ENCODE measurements around the gene SLC43A3. TPM values are rescaled to one million over a fixed set of nuclear protein-coding genes. Genes with fewer than 3 reads are reported as not detected.
A peak's percentile ranks its signal among the peaks of the same experiment; 100 is the strongest.

The SLC43A3 gene
- total RNA-seq, 1 donor from 2014 or later, result 117 TPM

GRCh38 chr11:57436031-57436430 lies 9.1 kb upstream of the SLC43A3 start:
- H3K36me3 ChIP-seq, result no peaks in the 10 kb centered on the region
- H3K9me3 ChIP-seq, result no peaks in the 10 kb centered on the region
- no peak overlapping the region for H3K4me3 ChIP-seq
- peaks cover 28% of the 10 kb centered on the region for H3K4me1 ChIP-seq
- DNase-seq (no peak), ATAC-seq (no peak)
- no peak for TF ChIP-seq CTCF (IDR thresholded peaks at IDR 0.05)
- no peaks in the 10 kb centered on the region for H3K27me3 ChIP-seq
- peak overlapping the region; percentile 68 for H3K27ac ChIP-seq
- intact Hi-C loops (cut with DNase I), result no loop called here

- H3K27me3 ChIP-seq, result no peaks in the 10 kb centered on the region
- no peaks in the 10 kb centered on the region for H3K9me3 ChIP-seq
- peaks cover 28% of the 10 kb centered on the region for H3K4me1 ChIP-seq
- TF ChIP-seq CTCF (IDR thresholded peaks at IDR 0.05), result no peak
- ATAC-seq (peak; percentile 79), DNase-seq (no peak)
- no peaks in the 10 kb centered on the region for H3K36me3 ChIP-seq
- H3K27ac ChIP-seq, result peak overlapping the region; percentile 68
- no peak overlapping the region for H3K4me3 ChIP-seq
- intact Hi-C loops (cut with DNase I), result no loop called here
These were observed 8.0 kb upstream of the SLC43A3 start for GRCh38 chr11:57434640-57435546.

- Histone ChIP-seq H3K9me3 (no peaks in the 10 kb centered on the region), H3K27ac (peak overlapping the region; percentile 66), H3K4me1 (peaks cover 40% of the 10 kb centered on the region), H3K27me3 (no peaks in the 10 kb centered on the region), H3K36me3 (no peaks in the 10 kb centered on the region), H3K4me3 (no peak overlapping the region)
- TF ChIP-seq CTCF (IDR thresholded peaks at IDR 0.05), result no peak
- peak; percentile 61 for ATAC-seq
- intact Hi-C loops (cut with DNase I), result no loop called here
- no peak for DNase-seq
These were observed 5.8 kb upstream of the SLC43A3 start for GRCh38 chr11:57432714-57433163.

GRCh38 chr11:57432149-57432561 lies 5.2 kb upstream of the SLC43A3 start:
- no peak for TF ChIP-seq CTCF (IDR thresholded peaks at IDR 0.05)
- DNase-seq, result no peak
- no peaks in the 10 kb centered on the region for H3K9me3 ChIP-seq
- no peak overlapping the region for H3K4me3 ChIP-seq
- intact Hi-C loops (cut with DNase I), result no loop called here
- peak overlapping the region; percentile 61 for H3K27ac ChIP-seq
- no peaks in the 10 kb centered on the region for H3K36me3 ChIP-seq
- ATAC-seq, result peak; percentile 40
- no peaks in the 10 kb centered on the region for H3K27me3 ChIP-seq
- H3K4me1 ChIP-seq, result peaks cover 40% of the 10 kb centered on the region

- ATAC-seq, result no peak
These were observed 4.0 kb upstream of the SLC43A3 start for GRCh38 chr11:57430952-57431351.

More at GRCh38 chr11:57430952-57431351, 4.0 kb upstream of the SLC43A3 start:
- no peak for TF ChIP-seq CTCF (IDR thresholded peaks at IDR 0.05)
- H3K27ac ChIP-seq, result no peak overlapping the region
- no peak overlapping the region for H3K4me3 ChIP-seq
- peaks cover 47% of the 10 kb centered on the region for H3K4me1 ChIP-seq
- intact Hi-C loops (cut with DNase I), result no loop called here
- H3K9me3 ChIP-seq, result no peaks in the 10 kb centered on the region
- no peaks in the 10 kb centered on the region for H3K27me3 ChIP-seq
- no peak for DNase-seq
- H3K36me3 ChIP-seq, result no peaks in the 10 kb centered on the region
